Glutamatergic neuron (in vitro differentiated cells): ENCODE measurements around the gene MRPL43. TPM values are rescaled to one million over a fixed set of nuclear protein-coding genes. Genes with fewer than 3 reads are reported as not detected.
A peak's percentile ranks its signal among the peaks of the same experiment; 100 is the strongest.

ENCODE experiments used
- DNase-seq: peaks from one replicate; pipeline ENCODE4 v3.0.0; 2022
- H3K27ac Mint-ChIP-seq: one replicate; pipeline ENCODE4 v1.8.0; 2020; ENCODE audit warnings: mild to moderate bottlenecking, mixed read lengths, inconsistent platforms; ENCODE audit not compliant: unreplicated experiment
- H3K27me3 Mint-ChIP-seq: one replicate; pipeline ENCODE4 v1.8.0; 2020; ENCODE audit warnings: mild to moderate bottlenecking, moderate library complexity, mixed read lengths, inconsistent platforms; ENCODE audit not compliant: unreplicated experiment
- H3K36me3 Mint-ChIP-seq: one replicate; pipeline ENCODE4 v1.8.0; 2020; ENCODE audit warnings: mild to moderate bottlenecking, mixed read lengths, inconsistent platforms; ENCODE audit not compliant: unreplicated experiment
- H3K4me1 Mint-ChIP-seq: one replicate; pipeline ENCODE4 v1.8.0; 2020; ENCODE audit warnings: mild to moderate bottlenecking, low read depth, mixed read lengths, inconsistent platforms; ENCODE audit not compliant: unreplicated experiment
- H3K4me3 Mint-ChIP-seq: one replicate; pipeline ENCODE4 v1.8.0; 2020; ENCODE audit warnings: mild to moderate bottlenecking, mixed read lengths, inconsistent platforms; ENCODE audit not compliant: unreplicated experiment
- H3K9me3 Mint-ChIP-seq: one replicate; pipeline ENCODE4 v1.8.0; 2020; ENCODE audit warnings: mild to moderate bottlenecking, moderate library complexity, mixed read lengths, inconsistent platforms; ENCODE audit not compliant: unreplicated experiment
- total RNA-seq: library from RNA; stranded (reverse); fragmentation: NEBNext Ultra II Directional; extraction: Animal tissue kit (Norgen Biotek cat#: 25700); gene quantifications from one replicate; pipeline ENCODE4 v1.2.1, GENCODE V29; 2021; ENCODE audit not compliant: unreplicated experiment
- TF ChIP-seq, protein P1 (sequence below): fragments of 200-600 bp; sonication (generic); IDR thresholded peaks from one replicate; pipeline ENCODE4 v1.5.0; 2021; ENCODE audit not compliant: partially characterized antibody, unreplicated experiment

MRPL43 gene
- total RNA-seq, 1 donor from 2014 or later: 58.2 TPM

DNA sequence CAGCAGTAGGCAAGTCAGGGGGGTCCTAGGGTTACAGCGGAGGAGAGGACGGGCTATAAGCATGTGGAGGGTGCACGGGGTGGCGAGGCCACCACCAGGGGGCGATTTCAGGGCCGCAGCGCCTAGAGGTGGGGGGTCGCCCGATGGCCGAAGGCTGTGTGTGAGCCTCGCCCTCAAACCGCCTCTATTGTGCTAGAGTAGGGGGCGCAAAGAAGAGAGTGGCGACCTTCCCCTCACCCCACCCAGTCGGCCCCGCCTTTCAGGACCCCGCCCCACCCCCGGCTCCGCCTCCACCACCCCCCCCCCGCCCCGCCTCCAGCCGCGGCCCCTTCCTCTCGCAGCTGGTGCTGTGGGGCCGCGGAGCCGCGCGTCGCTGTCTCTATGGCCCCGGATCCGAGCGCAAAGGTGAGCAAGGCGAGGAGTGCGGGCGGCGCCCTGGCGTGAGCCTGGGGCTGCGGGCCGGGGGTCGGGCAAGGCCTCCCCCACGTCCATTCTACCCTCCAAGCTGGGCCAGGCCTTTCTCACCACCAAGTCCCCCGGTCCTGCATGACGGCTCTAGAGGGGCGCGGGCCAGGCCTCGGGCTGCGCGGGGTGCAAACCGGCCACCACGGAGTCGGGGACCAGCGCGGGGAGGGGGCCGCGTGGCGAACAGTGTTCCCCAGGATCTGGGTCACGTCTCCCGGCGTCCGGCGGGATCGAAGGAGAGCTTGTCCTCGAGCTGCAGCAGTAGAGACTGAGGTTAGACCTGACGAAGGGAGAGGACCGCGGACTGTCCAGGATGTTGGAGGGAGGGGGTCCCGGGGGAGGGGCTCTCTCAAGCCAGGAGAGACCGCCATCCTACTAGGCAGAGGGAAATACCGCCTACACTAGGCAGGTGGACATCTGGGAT, 17.9 kb downstream of the MRPL43 start, which contains the start of gene SEMA4G:
Gene SEMA4G (plus strand): TSS at position 318 of the 889 bp plus-strand sequence. CDS start 3,409 bp downstream, outside the sequence.
- H3K27me3 Mint-ChIP-seq: peaks cover 8% of the 10 kb centered on the region
- H3K27ac Mint-ChIP-seq: peak within 1 kb of the TSS; percentile 77
- peaks cover 13% of the 10 kb centered on the region for H3K4me1 Mint-ChIP-seq
- peak within 1 kb of the TSS; percentile 86 for H3K4me3 Mint-ChIP-seq
- H3K36me3 Mint-ChIP-seq: no peaks in the 10 kb centered on the region
- TF ChIP-seq, protein P1, sequence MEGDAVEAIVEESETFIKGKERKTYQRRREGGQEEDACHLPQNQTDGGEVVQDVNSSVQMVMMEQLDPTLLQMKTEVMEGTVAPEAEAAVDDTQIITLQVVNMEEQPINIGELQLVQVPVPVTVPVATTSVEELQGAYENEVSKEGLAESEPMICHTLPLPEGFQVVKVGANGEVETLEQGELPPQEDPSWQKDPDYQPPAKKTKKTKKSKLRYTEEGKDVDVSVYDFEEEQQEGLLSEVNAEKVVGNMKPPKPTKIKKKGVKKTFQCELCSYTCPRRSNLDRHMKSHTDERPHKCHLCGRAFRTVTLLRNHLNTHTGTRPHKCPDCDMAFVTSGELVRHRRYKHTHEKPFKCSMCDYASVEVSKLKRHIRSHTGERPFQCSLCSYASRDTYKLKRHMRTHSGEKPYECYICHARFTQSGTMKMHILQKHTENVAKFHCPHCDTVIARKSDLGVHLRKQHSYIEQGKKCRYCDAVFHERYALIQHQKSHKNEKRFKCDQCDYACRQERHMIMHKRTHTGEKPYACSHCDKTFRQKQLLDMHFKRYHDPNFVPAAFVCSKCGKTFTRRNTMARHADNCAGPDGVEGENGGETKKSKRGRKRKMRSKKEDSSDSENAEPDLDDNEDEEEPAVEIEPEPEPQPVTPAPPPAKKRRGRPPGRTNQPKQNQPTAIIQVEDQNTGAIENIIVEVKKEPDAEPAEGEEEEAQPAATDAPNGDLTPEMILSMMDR: peak; percentile 83
- H3K9me3 Mint-ChIP-seq: peaks cover 8% of the 10 kb centered on the region
- DNase-seq: peak; percentile 86

DNA sequence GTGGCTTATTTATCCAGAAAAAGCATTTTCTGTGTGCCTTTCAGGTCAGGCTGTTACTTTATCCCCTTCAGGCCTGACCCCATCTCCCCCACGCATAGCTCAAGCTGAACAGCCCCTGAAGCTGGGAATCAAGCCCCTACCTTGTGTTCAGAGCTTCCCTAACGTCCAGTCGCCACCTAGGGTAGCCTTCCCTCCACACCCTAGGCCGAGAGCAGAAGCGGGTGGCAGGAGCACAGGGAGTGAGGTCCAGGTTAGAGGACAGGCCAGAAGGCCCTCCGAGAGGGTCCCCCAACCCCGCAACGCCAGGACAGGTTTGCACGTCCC, 18.5 kb downstream of the MRPL43 start:
- TF ChIP-seq, protein P1: no peak
- Mint-ChIP-seq H3K27ac (peak overlapping the region; percentile 62), H3K27me3 (peaks cover 8% of the 10 kb centered on the region), H3K4me3 (peak overlapping the region; percentile 72), H3K36me3 (no peaks in the 10 kb centered on the region), H3K9me3 (peaks cover 8% of the 10 kb centered on the region), H3K4me1 (peaks cover 13% of the 10 kb centered on the region)
- DNase-seq: no peak

DNA sequence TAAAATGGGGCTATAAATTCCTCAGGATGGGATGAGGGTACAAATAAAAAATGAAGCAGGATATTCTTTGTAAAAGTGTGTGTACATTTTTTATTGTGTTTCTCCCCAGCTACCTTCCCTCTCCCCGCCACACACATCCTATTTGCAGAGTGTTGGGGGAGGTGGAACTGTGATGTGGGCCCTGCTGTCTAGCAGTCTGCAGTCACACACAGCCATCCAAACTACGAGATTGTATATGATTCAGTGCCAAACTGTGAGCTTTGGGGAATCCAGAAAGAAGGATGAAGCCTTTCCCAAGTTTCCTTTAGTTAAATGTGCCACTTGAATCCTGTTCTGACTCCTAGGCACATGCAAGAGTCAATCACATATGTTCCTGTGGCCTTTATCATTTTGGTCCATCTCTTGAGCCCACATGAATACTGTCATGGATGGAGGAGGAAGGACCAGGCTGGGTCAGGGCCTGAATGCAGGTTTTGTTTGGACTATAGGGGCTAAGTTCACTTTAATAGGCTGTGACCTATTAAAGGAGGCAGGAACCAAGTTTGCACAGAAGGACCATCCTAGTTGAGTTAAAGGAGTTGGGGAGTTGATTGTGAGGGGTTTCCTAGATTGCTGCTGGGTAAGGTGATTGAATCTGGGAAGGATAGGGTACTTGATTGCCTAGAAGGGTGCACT, 19.1 kb downstream of the MRPL43 start:
- Mint-ChIP-seq H3K27ac (peak overlapping the region; percentile 77), H3K36me3 (no peaks in the 10 kb centered on the region)
- TF ChIP-seq, protein P1: no peak

DNA sequence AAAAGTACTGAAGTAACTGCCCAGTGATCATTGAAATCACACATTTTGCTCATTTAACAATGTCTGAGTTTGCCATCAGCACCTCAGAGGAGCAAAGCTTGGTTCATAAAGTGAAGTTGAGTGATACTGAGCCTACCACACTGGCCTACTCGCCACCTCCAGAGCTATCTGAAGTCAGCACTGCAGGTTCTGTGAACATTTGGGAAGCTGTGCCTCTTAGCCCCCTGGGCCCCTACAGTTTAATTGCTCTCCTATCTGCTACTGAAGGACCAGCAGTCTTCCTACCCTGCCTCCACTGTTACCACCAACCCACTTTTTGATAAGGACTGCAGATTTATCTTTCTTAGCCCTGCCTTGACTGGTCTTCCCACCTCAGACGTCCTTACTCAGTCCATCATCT, 20.0 kb downstream of the MRPL43 start:
- TF ChIP-seq, protein P1: no peak
- no peak for DNase-seq
- H3K36me3 Mint-ChIP-seq: no peaks in the 10 kb centered on the region
- peaks cover 8% of the 10 kb centered on the region for H3K9me3 Mint-ChIP-seq
- H3K27ac Mint-ChIP-seq: no peak overlapping the region
- H3K4me3 Mint-ChIP-seq: no peak overlapping the region
- peaks cover 5% of the 10 kb centered on the region for H3K27me3 Mint-ChIP-seq
- peaks cover 13% of the 10 kb centered on the region for H3K4me1 Mint-ChIP-seq

More for the DNA sequence above, 19.1 kb downstream of the MRPL43 start:
- peaks cover 13% of the 10 kb centered on the region for H3K4me1 Mint-ChIP-seq
- H3K4me3 Mint-ChIP-seq: peak overlapping the region; percentile 72
- DNase-seq: no peak
- peaks cover 8% of the 10 kb centered on the region for H3K27me3 Mint-ChIP-seq
- peaks cover 8% of the 10 kb centered on the region for H3K9me3 Mint-ChIP-seq
